ENCODE results near the gene WWC2.

The WWC2 gene

GRCh38 chr4:183142571-183143550, 43.8 kb downstream of the WWC2 start:
- no peak for TF ChIP-seq GATA3 (IDR thresholded peaks at IDR 0.05; ENCODE audit: low read depth, low read length)
- peak; percentile 9; the same call in 1 of the 2 replicates for TF ChIP-seq GATA2 (IDR thresholded peaks at IDR 0.05; ENCODE audit: low read depth, low read length)

GRCh38 chr4:183144787-183145186, 45.7 kb downstream of the WWC2 start:
- TF ChIP-seq GATA3 (IDR thresholded peaks at IDR 0.05; ENCODE audit: low read depth, low read length) = no peak
- TF ChIP-seq GATA2 (IDR thresholded peaks at IDR 0.05; ENCODE audit: low read depth, low read length) = no peak

GRCh38 chr4:183145773-183146172, 46.7 kb downstream of the WWC2 start:
- TF ChIP-seq GATA3 (IDR thresholded peaks at IDR 0.05; ENCODE audit: low read depth, low read length) (no peak), GATA2 (IDR thresholded peaks at IDR 0.05; ENCODE audit: low read depth, low read length) (no peak)

GRCh38 chr4:183146478-183146877, 47.4 kb downstream of the WWC2 start:
- TF ChIP-seq GATA2 (IDR thresholded peaks at IDR 0.05; ENCODE audit: low read depth, low read length) = no peak
- no peak for TF ChIP-seq GATA3 (IDR thresholded peaks at IDR 0.05; ENCODE audit: low read depth, low read length)

GRCh38 chr4:183147196-183147595, 48.1 kb downstream of the WWC2 start:
- TF ChIP-seq GATA3 (IDR thresholded peaks at IDR 0.05; ENCODE audit: low read depth, low read length) (no peak), GATA2 (IDR thresholded peaks at IDR 0.05; ENCODE audit: low read depth, low read length) (no peak)

GRCh38 chr4:183147983-183148382, 48.9 kb downstream of the WWC2 start:
- TF ChIP-seq GATA2 (IDR thresholded peaks at IDR 0.05; ENCODE audit: low read depth, low read length) (no peak), GATA3 (IDR thresholded peaks at IDR 0.05; ENCODE audit: low read depth, low read length) (no peak)

- TF ChIP-seq GATA2 (IDR thresholded peaks at IDR 0.05; ENCODE audit: low read depth, low read length) (no peak), GATA3 (IDR thresholded peaks at IDR 0.05; ENCODE audit: low read depth, low read length) (no peak)
These were observed 50.8 kb downstream of the WWC2 start for GRCh38 chr4:183149616-183150539.

GRCh38 chr4:183153190-183153916, 54.3 kb downstream of the WWC2 start:
- TF ChIP-seq GATA2 (IDR thresholded peaks at IDR 0.05; ENCODE audit: low read depth, low read length) (no peak), GATA3 (IDR thresholded peaks at IDR 0.05; ENCODE audit: low read depth, low read length) (no peak)

GRCh38 chr4:183154701-183155391, 55.8 kb downstream of the WWC2 start:
- TF ChIP-seq GATA3 (IDR thresholded peaks at IDR 0.05; ENCODE audit: low read depth, low read length) (no peak), GATA2 (IDR thresholded peaks at IDR 0.05; ENCODE audit: low read depth, low read length) (no peak)

GRCh38 chr4:183155450-183156184, 56.6 kb downstream of the WWC2 start:
- TF ChIP-seq GATA3 (IDR thresholded peaks at IDR 0.05; ENCODE audit: low read depth, low read length) (no peak), GATA2 (IDR thresholded peaks at IDR 0.05; ENCODE audit: low read depth, low read length) (no peak)

- TF ChIP-seq GATA3 (IDR thresholded peaks at IDR 0.05; ENCODE audit: low read depth, low read length) (no peak), GATA2 (IDR thresholded peaks at IDR 0.05; ENCODE audit: low read depth, low read length) (no peak)
These were observed 58.2 kb downstream of the WWC2 start for GRCh38 chr4:183157215-183157614.

GRCh38 chr4:183158062-183158461, 59.0 kb downstream of the WWC2 start:
- no peak for TF ChIP-seq GATA3 (IDR thresholded peaks at IDR 0.05; ENCODE audit: low read depth, low read length)
- no peak for TF ChIP-seq GATA2 (IDR thresholded peaks at IDR 0.05; ENCODE audit: low read depth, low read length)
